ENCODE data around the gene FAM151A. TPM values are rescaled to one million over a fixed set of nuclear protein-coding genes. Genes with fewer than 3 reads are reported as not detected.

FAM151A gene
- total RNA-seq, 1 experiment from 2014 or later, result not detected

DNA sequence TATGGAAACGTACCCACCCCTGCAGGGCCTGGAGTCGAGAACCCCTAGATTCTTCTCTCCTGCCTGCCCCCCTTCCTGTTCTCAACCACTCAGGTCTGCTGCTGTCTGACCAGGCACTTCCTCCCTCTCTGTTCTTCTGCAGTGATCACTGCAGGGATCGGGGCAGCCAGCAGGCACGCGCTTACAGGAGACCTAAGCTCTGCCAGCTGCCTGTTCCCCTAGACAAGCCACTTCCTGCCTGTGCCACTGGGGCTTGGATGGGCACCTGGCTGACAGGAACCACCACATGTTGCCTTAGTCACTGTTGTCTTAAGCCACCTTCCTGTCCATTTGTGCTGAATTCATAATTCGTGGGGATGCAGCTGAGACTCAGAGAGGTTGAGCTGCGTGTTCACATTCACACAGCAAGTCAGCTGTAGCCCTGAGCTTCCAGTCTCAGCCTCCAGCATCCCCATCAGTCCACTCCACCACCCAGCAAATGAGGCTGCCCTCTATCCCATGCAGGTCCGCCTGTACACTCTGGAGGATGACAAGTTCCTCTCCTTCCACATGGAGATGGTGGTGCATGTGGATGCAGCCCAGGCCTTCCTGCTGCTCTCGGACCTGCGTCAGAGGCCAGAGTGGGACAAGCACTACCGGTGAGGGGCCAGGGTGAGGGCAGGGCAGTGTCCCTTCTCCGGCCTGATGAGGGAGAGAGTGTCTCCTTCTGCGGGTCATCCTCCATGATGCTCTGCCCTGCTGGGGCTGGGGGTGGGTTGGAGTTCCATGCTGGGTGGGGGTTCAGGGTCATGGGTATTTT is 18.6 kb downstream of the FAM151A start:
- DNase-seq (ENCODE audit: low spot score), result no peak

DNA sequence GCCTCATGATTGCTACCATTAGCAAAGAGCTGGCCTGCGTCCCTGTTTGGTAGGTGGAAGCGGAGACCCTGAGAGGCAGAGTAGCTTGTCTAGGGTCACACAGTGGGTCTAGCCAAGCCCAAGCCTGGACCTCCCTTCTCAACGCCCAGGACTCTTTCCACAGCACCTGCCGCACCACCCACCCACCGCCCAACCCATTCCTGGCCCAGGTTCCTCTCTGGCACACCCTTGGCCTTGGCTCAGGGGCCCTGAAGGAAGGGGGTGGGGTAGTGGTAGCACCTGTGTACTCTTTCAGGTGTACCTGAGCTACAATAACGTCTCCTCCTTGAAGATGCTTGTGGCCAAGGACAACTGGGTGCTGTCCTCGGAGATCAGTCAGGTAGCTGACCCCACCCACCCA is 19.3 kb downstream of the FAM151A start:
- DNase-seq (ENCODE audit: low spot score), result no peak

- DNase-seq (ENCODE audit: low spot score), result no peak
Measured at GRCh38 chr1:54603241-54603640, 20.1 kb downstream of the FAM151A start.

- DNase-seq (ENCODE audit: low spot score), result no peak
Measured at GRCh38 chr1:54602554-54602953, 20.8 kb downstream of the FAM151A start.

DNA sequence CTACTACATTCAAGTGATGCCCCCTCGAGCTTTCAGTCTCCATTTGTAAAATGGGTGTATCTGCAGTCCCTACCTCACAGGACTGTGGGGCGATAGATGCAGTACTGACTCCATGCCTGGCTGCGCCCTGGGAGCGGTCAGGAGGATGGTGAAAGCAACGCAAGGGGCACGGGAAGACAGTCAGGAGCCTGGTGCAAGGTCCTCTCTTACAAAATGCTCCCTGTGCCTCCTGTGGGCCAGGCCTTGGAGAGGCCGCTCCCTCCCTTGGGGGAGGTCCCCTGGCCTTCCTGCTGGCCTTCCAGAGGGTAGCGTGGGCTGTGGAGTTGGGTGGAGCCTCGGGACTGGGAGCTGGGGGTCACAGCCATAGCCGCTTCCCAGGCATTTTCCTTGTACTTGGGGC is 21.6 kb downstream of the FAM151A start:
- DNase-seq (ENCODE audit: low spot score), result no peak

DNA sequence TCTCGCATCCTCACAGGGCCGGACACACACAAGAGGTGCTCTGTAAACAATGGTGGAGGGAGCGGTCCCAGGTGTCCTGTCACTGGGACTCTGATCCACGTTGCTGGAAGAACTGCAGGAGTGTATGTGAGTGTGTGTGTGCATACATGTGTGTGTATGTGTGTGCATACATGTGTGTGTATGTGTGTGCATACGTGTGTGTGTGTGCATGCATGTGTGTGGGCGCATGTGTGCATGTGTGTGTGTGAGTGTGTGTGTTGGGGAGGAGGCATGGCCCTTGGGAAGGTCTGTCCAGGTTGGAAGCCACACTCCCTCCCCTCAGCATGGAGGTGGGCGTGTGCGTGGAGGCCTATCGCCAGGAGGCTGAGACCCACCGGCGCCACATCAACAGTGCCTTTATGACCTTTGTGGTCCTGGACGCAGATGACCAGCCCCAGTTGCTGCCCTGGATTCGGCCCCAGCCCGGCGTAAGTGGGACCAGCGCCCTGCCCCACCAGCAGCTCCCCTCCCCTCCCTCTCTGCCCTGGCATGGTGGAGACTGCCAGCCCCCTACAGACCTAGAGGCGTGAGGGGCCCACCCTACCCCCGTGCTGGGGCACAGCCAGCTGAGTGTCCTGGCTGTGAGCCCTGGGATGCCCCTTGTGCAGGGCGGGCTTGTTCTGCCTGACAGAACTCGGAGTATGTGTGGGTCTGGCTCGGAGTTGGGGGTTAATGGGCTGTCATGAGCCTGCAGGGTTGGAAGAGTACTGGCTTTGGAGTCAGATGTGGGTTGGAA is 22.2 kb downstream of the FAM151A start:
- DNase-seq (ENCODE audit: low spot score), result no peak

GRCh38 chr1:54599211-54599823 is 24.0 kb downstream of the FAM151A start:
- no peak for DNase-seq (ENCODE audit: low spot score)

GRCh38 chr1:54597455-54598030 is 25.8 kb downstream of the FAM151A start:
- no peak for DNase-seq (ENCODE audit: low spot score)

DNA sequence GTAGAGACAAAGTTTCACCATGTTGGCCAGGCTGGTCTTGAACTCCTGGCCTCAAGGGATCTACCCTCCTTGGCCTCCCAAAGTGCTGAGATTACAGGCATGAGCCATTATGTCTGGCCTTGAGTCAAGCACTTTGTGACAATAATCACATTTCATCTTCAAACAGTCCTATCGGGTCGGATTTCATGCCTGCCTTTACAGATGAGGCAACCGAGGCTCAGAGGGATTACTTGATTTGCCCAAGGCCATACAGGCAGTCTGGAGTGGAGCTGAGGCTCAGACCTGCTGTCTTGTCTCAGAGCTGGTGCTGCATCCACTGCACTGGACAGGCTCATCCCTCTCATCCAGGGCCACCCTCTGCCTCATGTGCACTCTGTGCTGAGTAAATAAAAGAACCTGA is 26.6 kb downstream of the FAM151A start:
- DNase-seq (ENCODE audit: low spot score), result no peak

DNA sequence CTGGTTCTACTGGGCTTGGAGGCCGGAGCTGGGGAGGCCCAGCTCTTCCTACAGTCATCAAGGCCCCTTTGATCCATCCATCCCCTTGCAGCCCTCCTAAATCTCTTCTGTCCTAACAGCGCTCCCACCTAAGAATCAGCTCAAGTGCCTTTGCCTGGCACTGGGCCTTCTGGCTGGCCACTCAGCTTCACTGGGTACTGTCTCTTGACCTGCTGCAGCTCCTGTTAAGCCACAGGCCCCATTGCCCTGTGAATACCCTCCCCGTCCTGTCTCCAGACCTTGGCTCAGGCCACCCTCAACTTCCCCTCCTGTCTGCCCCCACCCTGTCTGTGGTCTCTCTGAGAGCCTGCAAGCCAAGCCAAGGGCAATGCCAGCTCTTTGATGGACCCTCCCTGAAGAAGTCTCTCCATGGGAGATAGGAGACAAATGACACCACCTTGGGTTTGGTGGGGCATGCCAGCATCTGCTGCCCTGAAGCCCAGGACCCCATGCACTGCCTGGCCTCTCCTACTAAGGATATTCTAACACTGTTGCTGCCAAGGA is 27.3 kb downstream of the FAM151A start:
- no peak for DNase-seq (ENCODE audit: low spot score)

DNA sequence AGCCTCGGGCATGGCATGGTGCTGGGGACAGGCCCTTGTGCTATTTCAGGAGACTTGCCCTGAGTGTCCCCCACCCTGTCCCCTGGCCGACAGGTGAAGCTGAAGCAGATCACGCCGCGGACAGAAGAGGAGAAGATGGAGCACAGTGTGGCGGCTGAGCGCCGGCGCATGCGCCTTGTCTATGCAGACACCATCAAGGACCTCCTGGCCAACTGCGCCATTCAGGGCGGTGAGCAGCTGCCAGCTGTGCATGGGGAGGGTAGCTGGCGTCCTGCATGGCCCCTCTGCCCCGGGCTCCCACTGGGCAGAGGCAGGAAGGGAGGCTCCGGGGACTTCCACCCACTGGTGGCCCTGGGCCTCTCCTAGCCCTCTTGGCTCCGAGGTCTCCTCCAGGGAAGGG is 28.9 kb downstream of the FAM151A start:
- DNase-seq (ENCODE audit: low spot score), result no peak

DNA sequence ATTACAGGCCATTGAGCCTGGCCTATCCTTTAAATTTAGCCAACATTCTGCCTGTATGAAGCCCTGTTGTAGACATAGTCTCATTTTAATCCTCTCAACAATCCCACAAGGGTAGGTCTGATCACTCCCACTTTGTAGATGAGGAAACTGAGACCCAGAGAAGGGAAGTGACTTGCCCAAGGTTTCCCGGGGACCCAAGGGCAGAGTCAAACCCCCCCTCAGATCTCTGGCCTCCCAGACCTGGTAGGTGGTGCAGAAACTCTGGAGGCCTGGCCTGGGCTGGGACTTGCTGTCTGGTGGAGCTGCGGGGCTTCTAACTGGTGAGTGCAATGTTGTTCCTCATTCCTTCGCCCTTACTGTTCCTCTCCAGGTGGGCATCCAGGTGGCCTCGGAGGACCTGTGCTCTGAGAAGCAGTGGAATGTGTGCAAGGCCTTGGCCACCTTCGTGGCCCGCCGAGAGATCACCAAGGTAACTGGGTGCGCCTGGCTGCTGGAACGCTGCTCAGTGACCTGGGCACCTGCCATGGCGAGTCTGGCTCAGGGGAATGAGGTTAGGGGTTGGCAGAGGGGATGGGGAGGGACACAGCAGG is 29.7 kb downstream of the FAM151A start:
- DNase-seq (ENCODE audit: low spot score), result no peak

GRCh38 chr1:54591127-54591756 is 32.1 kb downstream of the FAM151A start:
- DNase-seq (ENCODE audit: low spot score), result no peak

DNA sequence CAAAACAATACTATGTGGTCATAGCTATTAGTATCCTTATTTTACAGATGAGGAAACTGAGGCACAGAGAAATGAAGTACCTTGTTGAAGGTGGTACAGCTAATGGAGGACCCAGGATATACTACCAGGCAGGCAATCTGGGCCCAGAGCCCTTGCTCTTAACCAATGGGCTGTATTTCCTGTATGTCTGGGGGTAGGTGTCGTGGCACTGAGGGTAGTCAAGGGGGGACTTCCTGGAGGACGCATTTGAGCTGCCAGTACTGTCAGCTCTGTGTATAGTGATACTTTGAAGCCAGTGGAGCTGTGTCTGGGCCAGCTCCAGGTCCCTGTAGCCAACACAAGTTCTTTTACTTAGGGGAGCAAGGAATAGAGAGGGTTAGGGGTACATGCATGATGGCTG is 34.9 kb downstream of the FAM151A start:
- no peak for DNase-seq (ENCODE audit: low spot score)

- DNase-seq (ENCODE audit: low spot score), result no peak
Measured at GRCh38 chr1:54585181-54586066, 37.9 kb downstream of the FAM151A start.

DNA sequence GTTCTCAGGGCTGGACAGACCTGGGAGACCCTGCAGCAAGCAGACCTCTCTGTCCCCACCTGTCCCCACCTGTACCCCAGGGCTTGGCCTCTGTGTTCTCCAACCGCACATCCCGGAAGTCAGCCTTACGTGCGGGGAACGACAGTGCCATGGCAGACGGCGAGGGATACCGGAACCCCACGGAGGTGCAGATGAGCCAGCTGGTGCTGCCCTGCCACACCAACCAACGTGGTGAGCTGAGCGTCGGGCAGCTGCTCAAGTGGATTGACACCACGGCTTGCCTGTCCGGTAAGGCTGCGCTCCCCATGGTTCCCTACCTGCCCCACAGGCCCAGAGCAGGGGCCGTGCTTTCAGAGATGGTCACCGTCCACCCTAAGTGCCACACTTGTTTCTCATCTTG is 38.8 kb downstream of the FAM151A start:
- no peak for DNase-seq (ENCODE audit: low spot score)

- no peak for DNase-seq (ENCODE audit: low spot score)
Measured at GRCh38 chr1:54583871-54584270, 39.5 kb downstream of the FAM151A start.

- no peak for DNase-seq (ENCODE audit: low spot score)
Measured at GRCh38 chr1:54583307-54583686, 40.0 kb downstream of the FAM151A start.

DNA sequence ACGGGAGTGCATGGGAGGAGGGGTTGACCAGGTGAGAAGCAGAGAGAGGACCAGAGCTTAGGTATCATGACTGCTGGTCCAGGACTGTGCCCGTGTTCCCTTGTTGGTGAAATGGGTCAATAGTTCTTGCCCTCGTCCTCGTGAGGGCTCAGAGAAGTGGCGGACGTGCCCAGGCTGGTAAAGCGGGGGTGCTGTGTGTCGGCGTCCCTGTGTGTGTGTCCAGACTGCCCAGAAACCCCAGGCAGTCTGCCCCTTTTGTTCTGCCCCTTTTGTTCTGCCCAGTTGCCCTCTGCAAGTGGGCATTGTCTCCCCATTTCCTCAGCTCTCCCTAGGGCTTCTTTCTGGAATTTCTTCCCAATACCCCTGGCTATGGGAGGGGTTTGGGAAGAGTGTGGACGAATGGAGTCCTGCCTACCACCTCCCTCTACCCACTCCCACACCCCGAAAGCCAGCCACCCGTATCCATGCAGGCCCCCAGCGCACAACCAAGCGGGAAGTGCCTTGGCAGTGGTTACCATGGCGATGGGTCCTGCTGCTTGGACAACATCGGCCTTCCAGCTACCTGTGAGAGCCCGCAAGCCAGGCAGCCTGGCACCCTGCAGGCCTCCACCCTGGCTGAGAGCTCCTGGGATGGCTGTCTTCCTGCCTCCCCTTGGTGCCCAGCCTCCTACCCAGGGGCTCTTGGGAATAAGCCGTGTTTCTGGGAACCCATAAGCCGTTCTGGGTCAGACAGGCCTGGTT is 40.6 kb downstream of the FAM151A start:
- DNase-seq (ENCODE audit: low spot score), result peak; percentile 22
